Measurements from ENCODE around the gene ENTPD8.
"Not testable (repeated sequence)": the region's sequence is repeated elsewhere in the genome, so short reads cannot be mapped to it uniquely, and the experiment has no call there.

ENTPD8 gene

DNA sequence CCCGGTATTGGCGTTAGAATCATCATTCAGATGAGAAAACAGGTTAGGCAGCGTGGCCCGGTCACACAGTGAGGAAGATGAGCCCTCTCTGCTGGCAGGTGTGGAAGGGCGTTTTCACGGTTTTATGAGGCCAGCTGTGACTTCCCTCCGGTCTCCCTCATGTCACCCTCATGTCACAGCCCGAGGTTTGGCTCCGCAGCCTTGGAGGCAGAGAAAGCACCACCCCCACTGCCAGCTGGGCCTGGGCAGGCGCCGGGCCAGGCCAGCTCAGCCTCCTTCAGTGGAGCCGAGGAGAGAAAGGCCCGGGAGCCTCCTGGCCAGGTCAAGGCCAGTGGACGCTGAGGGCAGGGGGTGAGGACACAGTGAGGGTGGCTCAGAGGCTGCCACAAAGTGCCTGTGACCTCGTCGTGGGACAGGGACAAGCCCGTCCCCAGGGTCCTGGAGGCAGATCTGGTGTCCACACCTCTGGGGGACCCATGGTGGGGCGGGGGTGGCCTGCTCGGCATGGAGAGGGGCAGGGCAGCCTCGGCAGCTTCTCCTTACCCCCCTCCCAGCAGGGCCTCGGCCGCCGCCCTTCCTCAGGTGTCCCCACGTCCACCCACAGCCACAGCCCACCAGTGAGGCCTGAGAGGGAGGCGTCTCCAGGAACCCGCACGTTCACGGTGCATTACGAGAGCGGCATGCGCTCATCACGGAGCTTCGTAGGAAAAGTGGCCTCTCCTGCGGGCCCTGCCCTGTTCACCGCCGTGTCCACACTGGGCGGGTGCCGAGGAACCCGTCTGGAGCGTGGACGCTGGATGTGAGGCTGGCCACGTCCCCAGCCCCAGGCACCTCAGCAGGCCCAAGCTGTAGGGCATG lies 50.4 kb downstream of the ENTPD8 start:
- DNase-seq, result no peak

DNA sequence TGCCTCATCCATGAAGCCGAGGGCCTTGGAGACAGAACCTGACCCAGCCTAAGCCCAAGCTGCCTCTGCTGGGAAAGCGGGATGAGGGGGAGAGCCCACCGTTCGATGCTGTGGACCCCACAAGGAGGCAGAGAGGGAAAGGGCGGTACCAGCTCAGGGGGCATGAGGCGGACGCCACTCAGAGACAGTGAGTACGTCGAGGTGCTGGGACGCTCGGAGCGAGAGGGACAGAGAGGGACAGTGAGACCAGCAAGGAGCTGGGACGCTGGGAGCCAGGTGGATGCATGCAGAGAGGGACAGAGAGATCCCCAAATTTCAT lies 51.8 kb downstream of the ENTPD8 start:
- DNase-seq, result no peak

DNA sequence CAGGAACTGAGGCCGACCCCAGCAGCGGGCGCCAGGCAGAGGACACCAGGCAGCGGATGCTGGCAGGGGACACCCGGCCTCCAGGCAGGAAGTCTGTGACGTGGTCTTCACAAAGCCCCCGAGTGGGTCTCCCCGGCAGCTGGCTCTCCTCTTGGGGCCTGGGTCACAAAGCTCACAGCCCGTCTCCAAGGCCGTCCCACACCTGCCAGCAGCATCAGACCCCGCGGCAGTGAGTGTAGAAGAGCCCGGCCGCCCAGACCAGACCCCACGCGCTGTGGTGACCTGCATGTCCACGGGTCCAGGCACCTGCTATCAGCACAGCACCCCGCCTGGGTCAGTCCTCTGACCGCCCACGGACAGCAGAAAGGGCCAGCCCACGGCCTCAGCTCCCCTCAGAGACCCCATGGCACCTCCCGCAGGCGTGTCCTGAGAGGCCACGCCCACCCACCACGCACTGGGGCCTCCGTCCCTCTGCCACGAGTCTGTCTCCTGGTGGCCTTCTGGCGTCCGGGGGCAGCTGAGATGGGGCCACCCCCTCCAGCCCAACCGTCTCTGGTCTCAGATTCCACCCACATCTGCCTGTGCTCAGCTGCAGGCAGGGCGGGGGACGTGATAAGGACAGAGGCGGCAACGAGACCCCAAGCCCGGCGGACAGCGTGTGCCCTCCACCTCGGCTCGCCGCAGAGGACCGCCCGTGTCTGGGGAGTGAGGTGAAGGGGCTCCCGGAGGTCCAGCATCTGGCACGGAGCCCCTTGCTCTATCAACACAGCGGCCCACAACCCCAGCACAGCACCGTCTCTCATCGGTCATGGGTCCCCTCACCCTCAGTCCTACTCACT lies 52.3 kb downstream of the ENTPD8 start:
- DNase-seq, result no peak

DNA sequence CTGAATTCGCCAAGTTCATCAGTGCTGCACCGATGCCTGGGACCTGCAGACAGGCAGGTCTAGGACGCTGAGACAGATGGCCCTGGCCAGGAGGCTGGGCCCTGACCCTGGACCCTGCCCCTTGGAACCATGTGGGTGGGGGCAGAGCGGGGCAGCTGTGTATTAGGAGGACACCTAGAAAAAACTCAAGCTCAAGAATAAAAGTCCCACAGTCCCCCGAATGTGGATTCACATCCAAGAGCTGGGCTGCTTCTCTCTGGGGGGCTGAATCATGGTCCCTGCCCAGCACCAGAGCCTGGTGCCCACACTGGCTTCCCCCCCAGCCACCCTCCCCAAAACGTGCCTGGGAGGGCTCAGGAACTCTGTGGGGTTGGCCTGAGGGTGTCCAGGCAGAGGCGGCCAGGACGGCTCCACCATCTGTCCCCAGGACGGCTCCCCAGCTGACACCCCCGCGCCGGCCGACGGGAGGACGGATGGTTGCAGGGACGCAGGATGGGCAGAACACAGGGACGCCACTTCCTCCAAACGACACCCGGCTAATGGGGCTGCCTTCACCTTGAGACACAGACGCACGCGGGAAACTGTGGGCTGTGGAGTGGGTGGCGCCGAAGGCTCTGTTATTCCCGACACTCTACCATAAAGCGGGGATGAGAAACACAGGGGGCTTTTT lies 53.1 kb downstream of the ENTPD8 start:
- DNase-seq, result no peak

DNA sequence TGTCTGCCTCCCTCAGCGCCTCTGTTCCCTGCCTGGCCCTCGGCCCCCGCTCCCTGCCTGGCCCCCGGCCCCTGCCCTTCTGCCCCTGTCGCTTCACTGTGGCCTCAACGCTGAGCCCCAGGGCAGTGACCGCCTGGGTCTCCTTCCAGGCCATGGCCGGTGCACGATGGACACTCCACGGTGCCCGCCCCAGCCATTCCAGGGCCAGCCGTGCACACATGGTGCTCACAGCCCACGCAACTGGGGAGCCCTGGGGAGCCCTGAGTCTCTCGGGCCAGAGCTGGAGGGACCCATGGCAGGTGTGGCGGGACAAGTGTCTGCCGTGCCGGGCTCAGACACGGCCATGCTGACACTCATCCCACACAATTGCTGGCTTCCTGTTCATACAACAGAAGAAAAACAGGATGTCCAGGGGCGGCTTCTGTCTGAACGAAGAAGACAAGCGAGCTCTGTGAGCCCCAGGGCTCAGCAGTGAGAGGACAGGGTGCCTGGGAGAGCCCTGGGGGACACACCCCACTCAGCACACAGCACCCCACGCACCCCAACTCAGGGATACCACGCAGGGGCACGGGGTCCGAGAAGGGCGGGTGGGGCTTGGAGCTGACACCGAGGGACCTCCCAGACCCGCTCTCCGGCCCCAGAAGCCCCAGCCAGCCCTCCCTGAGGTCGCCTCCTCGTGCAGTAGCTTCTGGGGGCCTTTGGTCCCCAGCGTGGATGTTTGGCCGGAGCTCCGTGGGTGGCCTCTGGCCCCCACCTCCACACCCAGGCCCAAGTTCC lies 53.9 kb downstream of the ENTPD8 start:
- DNase-seq, result no peak

DNA sequence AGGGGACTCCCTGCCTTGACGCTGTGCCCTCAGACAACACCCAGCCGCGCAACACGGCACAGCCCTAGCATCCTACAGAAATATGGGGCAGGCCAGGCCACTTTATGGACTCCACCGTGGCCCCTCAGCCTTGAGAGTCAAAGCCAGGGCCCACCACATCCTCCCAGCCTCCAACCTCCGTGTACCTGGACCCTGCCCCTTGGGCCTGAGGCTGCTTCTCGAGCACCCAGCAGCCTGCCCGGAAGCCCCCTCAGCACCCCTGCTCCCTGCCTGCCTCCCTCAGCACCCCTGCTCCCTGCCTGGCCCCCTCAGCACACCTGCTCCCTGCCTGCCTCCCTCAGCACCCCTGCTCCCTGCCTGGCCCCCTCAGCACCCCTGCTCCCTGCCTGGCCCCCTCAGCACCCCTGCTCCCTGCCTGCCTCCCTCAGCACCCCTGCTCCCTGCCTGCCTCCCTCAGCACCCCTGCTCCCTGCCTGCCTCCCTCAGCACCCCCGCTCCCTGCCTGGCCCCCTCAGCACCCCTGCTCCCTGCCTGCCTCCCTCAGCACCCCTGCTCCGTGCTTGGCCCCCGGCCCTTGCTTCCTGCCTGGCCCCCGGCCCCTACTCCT lies 54.5 kb downstream of the ENTPD8 start:
- DNase-seq, result not testable (repeated sequence)

DNA sequence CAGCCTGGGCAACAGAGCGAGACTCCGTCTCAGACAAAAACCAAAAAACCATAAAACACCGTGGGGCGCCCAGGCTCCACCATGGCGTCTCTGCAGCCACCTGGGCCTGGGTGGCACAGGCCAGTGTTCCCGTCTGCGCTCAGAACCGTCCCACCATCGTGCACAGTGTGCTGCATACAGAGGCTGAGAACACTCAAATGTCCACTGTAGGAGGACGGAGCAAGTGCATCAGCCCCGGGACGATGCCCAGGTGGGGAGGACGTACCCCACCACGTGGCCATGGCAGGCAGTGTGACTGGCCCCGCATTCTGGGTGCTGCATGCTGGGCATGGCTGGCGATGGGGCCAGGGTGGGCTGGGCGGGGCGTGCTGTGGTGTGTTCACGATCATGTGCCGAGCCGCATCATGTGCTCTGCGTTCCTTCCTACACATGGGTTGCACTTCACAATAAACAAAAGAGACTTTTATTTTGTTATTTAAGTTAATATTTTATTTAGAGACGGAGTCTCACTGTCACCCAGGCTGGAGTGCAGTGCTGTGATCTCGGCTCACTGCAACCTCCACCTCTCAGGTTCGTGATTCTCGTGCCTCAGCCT lies 56.0 kb downstream of the ENTPD8 start:
- DNase-seq, result no peak
